ENCODE results near the gene MMRN2. TPM values are rescaled to one million over a fixed set of nuclear protein-coding genes. Genes with fewer than 3 reads are reported as not detected.

The MMRN2 gene
- total RNA-seq, 1 experiment from 2014 or later = 8.3 TPM

DNA sequence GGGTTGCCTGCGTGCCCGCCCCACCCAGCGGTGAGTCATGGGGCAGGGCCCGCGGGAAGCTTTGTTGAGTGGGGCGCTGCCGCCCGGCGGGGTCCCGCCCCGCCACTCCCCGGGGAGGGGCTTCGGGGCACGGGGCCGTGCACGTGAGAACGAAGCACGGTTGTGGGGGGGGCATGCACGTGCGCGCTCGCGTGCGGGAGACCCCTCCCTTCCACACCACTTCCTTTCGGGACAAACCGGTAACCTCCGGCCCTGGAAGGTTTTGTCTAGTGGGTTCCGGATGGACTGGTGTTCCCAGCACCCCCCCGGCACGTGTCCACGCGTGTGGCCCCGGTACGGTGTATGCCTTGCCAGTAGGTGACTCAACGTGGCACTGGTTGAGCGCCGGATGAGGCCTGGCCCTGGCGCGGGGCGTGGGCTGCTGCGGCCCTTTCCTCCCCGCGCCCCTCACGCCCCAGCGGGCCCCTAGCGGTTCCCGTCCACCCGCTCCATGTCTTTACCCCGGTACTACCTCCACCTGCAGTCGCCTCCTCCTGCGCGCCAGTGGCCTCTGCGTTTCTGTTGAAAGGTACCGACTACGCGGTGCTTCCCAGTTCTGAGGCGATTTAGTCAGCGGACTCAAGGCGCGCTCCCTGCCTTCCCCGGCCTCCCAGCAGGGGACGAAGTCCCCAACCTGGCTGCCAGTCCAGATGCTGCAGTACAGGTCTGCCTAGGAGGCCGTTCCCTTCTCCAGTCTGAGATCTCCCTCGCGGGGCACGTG lies 14.0 kb upstream of the MMRN2 start:
- intact Hi-C loops (cut with micrococcal nuclease) = loop anchor here (2.0 kb wide), 1 partner anchor 123 kb away; the partner anchor contains the start of genes GLUD1 and SHLD2
- H3K4me2 ChIP-seq (ENCODE audit: low read length) = peak overlapping the region; percentile 90
- H3K9me3 ChIP-seq (ENCODE audit: control insufficient read depth in 1 of 2, insufficient read depth in 1 of 2, low read depth in 1 of 2, low read length in 2 of 2) = no peaks in the 10 kb centered on the region
- RAD21 ChIA-PET (ENCODE audit: low non-redundant PET in 1 of 2, low total read pairs in 2 of 2, uncharacterized antibody in 2 of 2, unreplicated experiment in 2 of 2) = interaction anchor here in 1 of 2 experiments (0.6 kb wide), 1 partner anchor 124 kb away, joined by 3 read pairs; the partner anchor contains the start of gene SHLD2
- H3K79me2 ChIP-seq (ENCODE audit: insufficient read depth, low read length) = peaks cover 35% of the 10 kb centered on the region
- no peaks in the 10 kb centered on the region for H3K27me3 ChIP-seq (ENCODE audit: insufficient read depth, low read length)
- peaks cover 51 to 83% of the 10 kb centered on the region in 2 experiments for H3K4me1 ChIP-seq (ENCODE audit: control insufficient read depth in 1 of 2, insufficient read depth in 2 of 2, low read length in 2 of 2)
- peak overlapping the region; percentile 98 for H3K9ac ChIP-seq (ENCODE audit: low read length)
- CTCF ChIA-PET = interaction anchor here (0.5 to 4.3 kb wide), 3 partner anchors 9 to 32 kb away, joined by 3 to 36 read pairs (median 5); partner anchors contain the start of gene SNCG
- peak; percentile 88 for DNase-seq (ENCODE audit: low read depth, low spot score)
- H3K36me3 ChIP-seq (ENCODE audit: control insufficient read depth in 1 of 2, insufficient read depth in 2 of 2, low read length in 2 of 2) = no peaks in the 10 kb centered on the region
- no peaks in the 10 kb centered on the region for H3K9me2 ChIP-seq (ENCODE audit: insufficient read depth)
- TF ChIP-seq POLR2A (IDR thresholded peaks at IDR 0.05; ENCODE audit: borderline replicate concordance, extremely low read depth, insufficient read depth, insufficient read length) = peak; percentile 32
- peak; percentile 96 for TF ChIP-seq TCF7L2 (IDR thresholded peaks at IDR 0.05; ENCODE audit: borderline replicate concordance, extremely low read depth, insufficient read depth, insufficient read length)
- no peak for TF ChIP-seq ZNF274 (IDR thresholded peaks at IDR 0.05; ENCODE audit: low read depth, low read length)
- no peak for TF ChIP-seq EZH2 (IDR thresholded peaks at IDR 0.05)
- TF ChIP-seq ZFX (IDR thresholded peaks at IDR 0.05) = peak; percentile 81
- no peak for TF ChIP-seq SP1 (IDR thresholded peaks at IDR 0.05; ENCODE audit: low read depth)
- no peak for TF ChIP-seq CBX3 (IDR thresholded peaks at IDR 0.05; ENCODE audit: low read depth)
- TF ChIP-seq SIN3A (IDR thresholded peaks at IDR 0.05; ENCODE audit: low read depth) = no peak
- TF ChIP-seq, protein P1, sequence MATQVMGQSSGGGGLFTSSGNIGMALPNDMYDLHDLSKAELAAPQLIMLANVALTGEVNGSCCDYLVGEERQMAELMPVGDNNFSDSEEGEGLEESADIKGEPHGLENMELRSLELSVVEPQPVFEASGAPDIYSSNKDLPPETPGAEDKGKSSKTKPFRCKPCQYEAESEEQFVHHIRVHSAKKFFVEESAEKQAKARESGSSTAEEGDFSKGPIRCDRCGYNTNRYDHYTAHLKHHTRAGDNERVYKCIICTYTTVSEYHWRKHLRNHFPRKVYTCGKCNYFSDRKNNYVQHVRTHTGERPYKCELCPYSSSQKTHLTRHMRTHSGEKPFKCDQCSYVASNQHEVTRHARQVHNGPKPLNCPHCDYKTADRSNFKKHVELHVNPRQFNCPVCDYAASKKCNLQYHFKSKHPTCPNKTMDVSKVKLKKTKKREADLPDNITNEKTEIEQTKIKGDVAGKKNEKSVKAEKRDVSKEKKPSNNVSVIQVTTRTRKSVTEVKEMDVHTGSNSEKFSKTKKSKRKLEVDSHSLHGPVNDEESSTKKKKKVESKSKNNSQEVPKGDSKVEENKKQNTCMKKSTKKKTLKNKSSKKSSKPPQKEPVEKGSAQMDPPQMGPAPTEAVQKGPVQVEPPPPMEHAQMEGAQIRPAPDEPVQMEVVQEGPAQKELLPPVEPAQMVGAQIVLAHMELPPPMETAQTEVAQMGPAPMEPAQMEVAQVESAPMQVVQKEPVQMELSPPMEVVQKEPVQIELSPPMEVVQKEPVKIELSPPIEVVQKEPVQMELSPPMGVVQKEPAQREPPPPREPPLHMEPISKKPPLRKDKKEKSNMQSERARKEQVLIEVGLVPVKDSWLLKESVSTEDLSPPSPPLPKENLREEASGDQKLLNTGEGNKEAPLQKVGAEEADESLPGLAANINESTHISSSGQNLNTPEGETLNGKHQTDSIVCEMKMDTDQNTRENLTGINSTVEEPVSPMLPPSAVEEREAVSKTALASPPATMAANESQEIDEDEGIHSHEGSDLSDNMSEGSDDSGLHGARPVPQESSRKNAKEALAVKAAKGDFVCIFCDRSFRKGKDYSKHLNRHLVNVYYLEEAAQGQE (IDR thresholded peaks at IDR 0.05; ENCODE audit: low read depth) = no peak
- TF ChIP-seq, protein P2, sequence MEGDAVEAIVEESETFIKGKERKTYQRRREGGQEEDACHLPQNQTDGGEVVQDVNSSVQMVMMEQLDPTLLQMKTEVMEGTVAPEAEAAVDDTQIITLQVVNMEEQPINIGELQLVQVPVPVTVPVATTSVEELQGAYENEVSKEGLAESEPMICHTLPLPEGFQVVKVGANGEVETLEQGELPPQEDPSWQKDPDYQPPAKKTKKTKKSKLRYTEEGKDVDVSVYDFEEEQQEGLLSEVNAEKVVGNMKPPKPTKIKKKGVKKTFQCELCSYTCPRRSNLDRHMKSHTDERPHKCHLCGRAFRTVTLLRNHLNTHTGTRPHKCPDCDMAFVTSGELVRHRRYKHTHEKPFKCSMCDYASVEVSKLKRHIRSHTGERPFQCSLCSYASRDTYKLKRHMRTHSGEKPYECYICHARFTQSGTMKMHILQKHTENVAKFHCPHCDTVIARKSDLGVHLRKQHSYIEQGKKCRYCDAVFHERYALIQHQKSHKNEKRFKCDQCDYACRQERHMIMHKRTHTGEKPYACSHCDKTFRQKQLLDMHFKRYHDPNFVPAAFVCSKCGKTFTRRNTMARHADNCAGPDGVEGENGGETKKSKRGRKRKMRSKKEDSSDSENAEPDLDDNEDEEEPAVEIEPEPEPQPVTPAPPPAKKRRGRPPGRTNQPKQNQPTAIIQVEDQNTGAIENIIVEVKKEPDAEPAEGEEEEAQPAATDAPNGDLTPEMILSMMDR (IDR thresholded peaks at IDR 0.05 in 2 of 3, conservative IDR thresholded peaks at IDR 0.05 in 1 of 3; ENCODE audit: borderline replicate concordance in 1 of 3, insufficient read depth in 1 of 3, low read depth in 2 of 3, low read length in 2 of 3) = 0 out of 6 replicates have a peak, but pooled peaks of 1 of the 3 experiments have one; percentile 11
- peak; percentile 86 for TF ChIP-seq POLR2AphosphoS5 (IDR thresholded peaks at IDR 0.05; ENCODE audit: low read depth, low read length)
- peak; percentile 31 for TF ChIP-seq YY1 (IDR thresholded peaks at IDR 0.05; ENCODE audit: extremely low read depth, insufficient replicate concordance, low read depth, low read length)
- no peak for TF ChIP-seq JUND (IDR thresholded peaks at IDR 0.05)
- TF ChIP-seq EZH2phosphoT487 (IDR thresholded peaks at IDR 0.05; ENCODE audit: borderline replicate concordance) = no peak
- TF ChIP-seq ELF1 (IDR thresholded peaks at IDR 0.05; ENCODE audit: borderline replicate concordance, low read depth) = no peak
- TF ChIP-seq RAD21 (IDR thresholded peaks at IDR 0.05; ENCODE audit: low read depth) = no peak
- H2AFZ ChIP-seq (ENCODE audit: low read depth, low read length, poor library complexity, severe bottlenecking) = no peak overlapping the region
- H4K20me1 ChIP-seq (ENCODE audit: insufficient read depth) = no peaks in the 10 kb centered on the region
- BruUV-seq (replicated peaks) = no TSS peak
- peak; percentile 49 for ATAC-seq
- peak overlapping the region; percentile 70 to 79 for H3K4me3 ChIP-seq (replicated peaks in 1 of 2; ENCODE audit: low read depth in 1 of 2, low read length in 2 of 2)
- POLR2A ChIA-PET = interaction anchor here (0.7 to 5.8 kb wide), 6 partner anchors 8 to 125 kb away, joined by 3 to 58 read pairs (median 4); partner anchors contain the start of genes GLUD1, MMRN2, SHLD2 and SNCG
- H3K27ac ChIP-seq (ENCODE audit: low read depth, low read length) = peak overlapping the region; percentile 95
